GM18526 (cell line): ENCODE results near the gene AHNAK.

ENCODE experiments used
- POLR2A ChIP-seq: IDR thresholded peaks from 3 replicates; pipeline ENCODE4 v1.6.1; 2011; ENCODE audit not compliant: insufficient read length; ENCODE audit errors: extremely low read depth

The AHNAK gene

GRCh38 chr11:62542750-62543567 is 3.6 kb downstream of the AHNAK start:
- TF ChIP-seq POLR2A = no peak

GRCh38 chr11:62542111-62542745 is 4.4 kb downstream of the AHNAK start:
- no peak for TF ChIP-seq POLR2A

DNA sequence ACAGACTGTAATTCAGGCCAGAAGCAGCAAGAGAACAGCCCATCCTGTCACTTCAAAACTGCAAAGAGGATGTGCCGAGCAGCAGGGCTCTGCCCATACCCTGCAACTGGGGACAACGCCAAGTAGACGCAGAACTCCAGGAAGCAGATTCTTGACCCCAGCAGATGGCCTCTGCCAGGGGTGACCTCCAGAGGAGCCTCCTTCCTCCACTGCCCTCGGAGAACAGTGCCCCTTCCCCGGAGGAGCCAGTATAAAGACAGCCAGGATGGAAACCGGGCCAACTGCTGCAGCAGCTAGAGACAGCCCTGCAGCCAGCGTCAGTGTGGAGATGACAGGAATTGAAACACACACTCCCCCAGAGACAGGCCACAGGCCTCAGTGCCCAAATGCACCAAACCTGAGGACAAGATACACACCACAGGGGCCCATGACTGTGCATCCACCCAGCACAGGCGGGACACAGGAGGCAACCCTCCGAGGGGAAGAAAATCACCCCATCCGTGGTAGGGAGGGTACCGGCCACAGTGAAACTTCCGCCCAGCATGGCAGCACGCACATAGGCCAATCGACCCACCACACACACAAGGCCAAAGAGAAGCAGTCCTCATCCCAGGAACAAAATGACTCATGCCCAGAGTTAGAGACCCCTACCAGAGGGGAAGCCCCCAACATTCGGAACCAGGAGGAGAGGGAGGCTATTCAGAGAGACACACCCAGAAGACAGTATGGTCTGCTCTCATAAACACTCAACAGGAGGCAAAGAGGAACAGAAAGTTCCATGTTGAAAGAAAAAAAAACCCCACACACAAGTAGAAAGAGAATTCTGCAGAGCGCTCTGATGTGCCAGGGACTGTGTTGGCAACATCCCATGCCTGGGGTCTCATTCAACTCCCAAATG is 5.6 kb downstream of the AHNAK start:
- peak; percentile 29 for TF ChIP-seq POLR2A

DNA sequence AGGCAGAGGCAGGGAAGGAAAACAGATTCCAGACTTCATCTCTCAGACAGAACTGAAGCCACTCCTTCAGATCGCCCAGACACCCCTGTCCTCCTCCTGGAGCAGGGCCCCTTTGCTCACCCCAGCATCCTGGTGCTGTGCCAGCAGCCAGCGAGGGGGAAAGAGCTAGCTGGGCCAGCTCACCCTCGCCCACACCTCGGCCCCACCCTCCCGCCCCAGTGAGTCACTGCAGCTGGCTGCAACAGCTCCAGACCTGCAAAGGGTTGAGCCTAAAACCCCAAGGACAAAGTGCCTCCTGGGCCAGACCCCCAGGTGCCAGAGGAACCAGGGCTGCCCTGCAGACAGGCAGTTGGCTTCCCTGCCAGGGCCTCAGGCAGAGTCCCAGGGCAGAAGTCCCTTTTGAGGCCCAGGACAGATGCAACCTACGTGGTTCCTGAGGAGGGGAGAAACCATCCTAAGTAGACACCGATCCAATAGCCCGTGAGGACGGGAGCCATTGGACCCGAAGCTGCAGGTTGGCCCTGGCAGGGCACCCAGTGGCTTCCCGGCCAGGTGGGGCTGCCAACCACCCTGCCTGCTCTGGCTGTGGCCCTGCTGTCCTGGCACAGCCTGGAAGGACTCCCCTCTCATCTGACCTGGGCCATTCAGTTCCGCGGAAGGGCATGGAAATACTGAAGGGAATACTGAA is 7.2 kb downstream of the AHNAK start:
- TF ChIP-seq POLR2A = no peak

GRCh38 chr11:62538470-62539237 is 8.0 kb downstream of the AHNAK start:
- no peak for TF ChIP-seq POLR2A

GRCh38 chr11:62536301-62536957 is 10.2 kb downstream of the AHNAK start:
- TF ChIP-seq POLR2A = no peak

- no peak for TF ChIP-seq POLR2A
Measured at GRCh38 chr11:62535802-62536201, 10.8 kb downstream of the AHNAK start.

DNA sequence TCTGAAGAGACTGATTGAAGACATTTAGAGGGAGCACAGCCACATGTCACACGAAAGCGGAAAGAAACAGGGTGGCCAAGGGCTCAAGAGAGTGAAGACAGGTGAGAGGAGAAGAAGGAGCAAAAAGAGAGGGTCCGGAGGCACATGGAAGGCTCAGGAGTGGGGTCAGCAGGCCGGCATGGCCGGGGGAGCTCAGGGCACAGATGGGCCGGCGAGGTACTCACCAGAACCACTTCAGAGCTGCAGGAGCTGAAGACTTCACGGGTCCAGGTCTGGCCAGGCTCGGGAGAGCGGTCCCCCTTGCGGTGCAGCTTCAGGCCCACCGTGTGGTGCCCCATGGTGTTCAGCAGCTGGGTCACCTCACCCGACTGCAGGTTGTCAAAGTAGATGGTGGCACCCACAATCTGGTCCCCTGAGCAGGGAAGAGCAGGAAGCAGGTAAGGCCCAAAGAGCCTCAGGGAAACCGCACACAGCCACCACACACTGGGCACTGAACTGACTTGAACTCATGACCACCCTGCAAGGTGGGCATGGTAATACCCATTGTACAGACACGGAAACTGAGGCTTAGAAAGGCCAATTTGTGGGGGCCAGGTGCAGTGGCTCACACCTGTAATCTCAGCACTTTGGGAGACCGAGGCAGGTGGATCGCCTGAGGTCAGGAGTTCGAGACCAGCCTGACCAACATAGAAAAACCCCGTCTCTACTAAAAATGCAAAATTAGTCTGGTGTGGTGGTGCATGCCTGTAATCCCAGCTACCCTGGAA is 11.6 kb downstream of the AHNAK start:
- TF ChIP-seq POLR2A = no peak

DNA sequence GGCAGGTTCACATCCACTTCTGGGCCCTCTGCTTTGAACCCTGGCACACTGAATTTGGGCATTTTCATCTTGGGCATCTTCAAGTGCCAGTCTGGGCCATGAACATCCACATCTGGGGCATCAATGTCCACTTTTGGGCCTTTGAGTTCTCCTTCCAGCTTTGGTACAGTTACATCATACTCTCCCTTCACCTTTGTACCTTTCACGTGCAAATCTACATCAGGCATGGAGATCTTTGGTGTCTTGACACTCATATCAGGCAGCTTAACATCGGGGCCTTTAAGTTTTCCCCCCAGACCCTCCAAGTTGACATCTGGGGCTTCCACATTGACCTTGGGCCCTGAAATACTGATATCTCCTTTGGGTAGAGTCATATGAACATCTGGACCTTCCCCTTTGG is 14.5 kb downstream of the AHNAK start:
- no peak for TF ChIP-seq POLR2A

DNA sequence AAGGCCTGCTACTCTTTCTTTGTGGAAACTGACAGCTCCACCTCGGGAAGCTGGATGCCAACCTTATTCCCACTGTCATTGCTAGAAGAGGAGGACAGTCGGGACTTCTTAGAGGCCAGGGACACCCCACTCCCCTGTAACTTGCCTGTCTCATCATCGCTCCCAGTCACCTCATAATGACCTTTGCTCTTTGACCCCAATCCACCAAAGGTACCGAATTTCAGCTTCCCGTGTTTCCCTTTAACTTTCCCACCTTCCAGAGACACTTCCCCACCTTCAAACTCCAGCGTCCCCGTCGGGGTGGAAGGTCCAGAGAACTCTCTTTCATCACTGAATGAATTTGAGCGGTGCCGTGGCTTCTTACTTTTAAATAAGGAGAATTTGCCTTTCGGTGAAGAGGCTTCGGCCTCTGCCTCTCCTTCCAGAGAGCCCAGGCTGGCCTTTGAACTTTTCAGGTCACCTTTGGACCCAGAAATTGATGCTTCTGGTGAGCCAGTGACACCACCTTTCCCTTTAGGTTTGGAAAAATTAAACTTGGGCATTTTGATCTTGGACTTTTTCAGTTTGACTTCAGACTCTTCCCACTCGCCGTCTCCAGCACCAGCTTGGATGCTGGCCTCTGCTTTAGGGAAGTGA is 29.8 kb downstream of the AHNAK start:
- no peak for TF ChIP-seq POLR2A

DNA sequence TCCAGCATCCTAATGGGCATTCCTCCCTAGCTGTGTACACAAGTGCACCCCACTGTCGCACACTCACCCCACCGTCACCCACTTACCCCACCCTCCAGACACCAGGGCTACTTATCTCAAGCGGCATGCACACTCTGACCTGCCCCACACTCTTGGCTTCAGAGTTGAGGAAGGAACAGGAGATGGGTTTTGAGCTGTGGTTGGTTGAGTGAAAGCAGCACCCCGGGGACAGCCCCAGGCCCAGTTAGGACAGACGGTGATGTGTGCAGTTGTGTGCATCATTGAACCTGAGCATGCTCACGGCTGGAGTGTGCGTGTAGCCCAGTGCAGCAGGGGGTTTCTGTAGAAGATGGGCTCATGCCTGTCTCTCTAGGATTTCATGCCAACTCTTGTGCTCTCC is 32.5 kb downstream of the AHNAK start:
- TF ChIP-seq POLR2A = no peak

- no peak for TF ChIP-seq POLR2A
Measured at GRCh38 chr11:62513626-62514025, 33.0 kb downstream of the AHNAK start.

DNA sequence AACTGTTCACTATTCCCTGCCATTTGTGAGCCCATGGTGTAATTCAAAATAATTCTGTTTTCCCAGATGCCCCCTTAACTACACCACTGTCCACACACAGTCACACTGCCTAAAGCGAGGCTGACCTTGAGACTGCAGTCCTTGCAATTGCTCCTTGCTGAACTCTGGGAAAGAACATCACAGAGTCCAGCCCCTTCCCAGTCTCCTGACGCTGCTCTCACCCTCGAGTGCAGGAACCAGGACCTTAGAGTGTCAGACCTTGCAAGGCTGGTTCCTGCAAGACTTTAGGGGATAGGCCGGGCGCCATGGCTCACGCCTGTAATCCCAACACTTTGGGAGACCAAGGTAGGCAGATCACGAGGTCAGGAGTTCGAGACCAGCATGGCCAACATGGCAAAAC is 33.6 kb downstream of the AHNAK start:
- no peak for TF ChIP-seq POLR2A
